Naive B cell (primary cell): ENCODE results near the gene C8A. TPM values are rescaled to one million over a fixed set of nuclear protein-coding genes. Genes with fewer than 3 reads are reported as not detected.

ENCODE experiments used
- polyA plus RNA-seq, 6 donors: library from polyadenylated mRNA; unstranded; fragments of 300-500 nt; fragmentation: Illumina TruSeq; gene quantifications; one replicate each; pipeline ENCODE4 v1.2.3, GENCODE V29; 2021; ENCODE audit warnings: low read depth in 6 of 6

Gene C8A
- polyA plus RNA-seq, 6 donors from 2014 or later: not detected

Other genes with a start within 250 kb of the C8A start
- not detected for gene PRKAA2, start 209.5 kb upstream of the C8A start, polyA plus RNA-seq
- not detected for gene FYB2, start 35.4 kb upstream of the C8A start, polyA plus RNA-seq
- gene C8B, start 111.2 kb downstream of the C8A start, polyA plus RNA-seq: not detected